Erythroblast (primary cell): ENCODE results near the gene DSCAM.

ENCODE experiments used
- DNase-seq, 2 experiments: peaks; one replicate each; lab custom pipeline; 2025; lab: John Stamatoyannopoulos, UW
- GATA1 ChIP-seq: IDR thresholded peaks from 2 replicates; pipeline ENCODE4 v1.6.1; 2011; ENCODE audit warnings: low read depth, mild to moderate bottlenecking, control low read depth, low read length, moderate library complexity
- POLR2A ChIP-seq: IDR thresholded peaks from 2 replicates; pipeline ENCODE4 v1.6.1; 2011; ENCODE audit warnings: mild to moderate bottlenecking, low read length

DSCAM gene

GRCh38 chr21:40587736-40588346, 259.1 kb downstream of the DSCAM start:
- TF ChIP-seq GATA1 (no peak), POLR2A (no peak)
- no peak for DNase-seq

- no peak for DNase-seq
- no peak for TF ChIP-seq POLR2A
- TF ChIP-seq GATA1, result no peak
Observed at GRCh38 chr21:40586575-40586974, 260.4 kb downstream of the DSCAM start.

GRCh38 chr21:40577285-40578043, 269.5 kb downstream of the DSCAM start:
- no peak for DNase-seq
- TF ChIP-seq GATA1, result no peak
- no peak for TF ChIP-seq POLR2A

GRCh38 chr21:40575976-40576375, 271.0 kb downstream of the DSCAM start:
- no peak for TF ChIP-seq POLR2A
- TF ChIP-seq GATA1, result no peak
- DNase-seq, result no peak

- TF ChIP-seq GATA1 (no peak), POLR2A (no peak)
Observed at GRCh38 chr21:40569357-40569756, 277.6 kb downstream of the DSCAM start.

GRCh38 chr21:40568807-40569206, 278.2 kb downstream of the DSCAM start:
- no peak for DNase-seq
- TF ChIP-seq POLR2A (no peak), GATA1 (no peak)

More at GRCh38 chr21:40569357-40569756, 277.6 kb downstream of the DSCAM start:
- no peak for DNase-seq

- no peak for TF ChIP-seq GATA1
- no peak for TF ChIP-seq POLR2A
- no peak for DNase-seq
Observed at GRCh38 chr21:40567501-40567900, 279.5 kb downstream of the DSCAM start.

GRCh38 chr21:40566486-40566885, 280.5 kb downstream of the DSCAM start:
- TF ChIP-seq POLR2A, result no peak
- TF ChIP-seq GATA1, result no peak
- no peak for DNase-seq

GRCh38 chr21:40564318-40564717, 282.6 kb downstream of the DSCAM start:
- TF ChIP-seq GATA1 (no peak), POLR2A (no peak)
- DNase-seq, result no peak

GRCh38 chr21:40563900-40564299, 283.1 kb downstream of the DSCAM start:
- no peak for TF ChIP-seq POLR2A
- TF ChIP-seq GATA1, result no peak
- no peak for DNase-seq

GRCh38 chr21:40562242-40563002, 284.5 kb downstream of the DSCAM start:
- no peak for DNase-seq
- TF ChIP-seq GATA1, result no peak
- TF ChIP-seq POLR2A, result no peak

GRCh38 chr21:40556442-40556968, 290.5 kb downstream of the DSCAM start:
- no peak for DNase-seq
- TF ChIP-seq GATA1 (no peak), POLR2A (no peak)

GRCh38 chr21:40555021-40555528, 291.9 kb downstream of the DSCAM start:
- DNase-seq, result no peak
- TF ChIP-seq POLR2A (no peak), GATA1 (no peak)
